ENCODE results near the gene THSD4.

The THSD4 gene

DNA sequence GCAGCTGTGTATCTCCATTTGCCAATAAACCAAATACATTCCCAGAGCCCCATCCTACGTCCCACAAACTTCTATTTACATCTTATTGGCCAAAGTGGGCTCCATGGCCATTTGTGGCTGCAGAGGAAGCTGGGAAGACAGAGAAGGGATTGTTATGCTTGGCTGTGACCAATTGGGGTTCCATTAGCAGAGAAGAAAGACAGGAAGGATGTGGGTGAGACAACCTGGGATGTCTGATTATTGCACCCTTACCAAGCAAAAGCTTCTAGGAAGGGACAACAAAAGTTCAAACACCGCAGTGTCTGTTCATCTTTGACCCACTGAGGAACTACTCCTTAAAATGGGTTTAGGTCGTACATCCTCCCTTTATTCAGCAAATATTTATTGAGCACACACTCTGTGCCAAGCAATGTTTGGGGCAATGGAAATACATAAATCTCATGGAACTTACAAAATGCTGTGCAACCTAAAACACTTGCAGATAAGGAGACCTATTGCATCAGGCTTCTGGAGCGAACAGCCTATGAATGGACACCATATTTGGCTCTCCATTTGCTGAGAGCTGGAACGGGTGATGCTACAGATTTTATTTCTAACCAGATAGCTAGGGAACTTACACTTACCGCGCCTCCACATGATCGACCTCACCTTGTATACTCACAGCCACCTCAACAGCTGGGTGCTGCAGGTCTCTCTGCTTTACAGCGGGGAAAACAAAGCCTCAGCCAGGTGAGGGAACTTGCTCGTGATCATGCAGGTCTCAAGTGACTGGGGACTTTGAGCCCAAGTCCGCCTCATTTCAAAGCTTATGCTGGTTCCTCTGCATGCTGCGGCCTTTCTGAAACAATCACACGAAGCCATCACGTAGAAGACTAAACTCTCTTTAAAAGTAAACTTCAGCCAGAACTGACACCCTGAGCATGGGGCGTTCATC, 673.6 kb downstream of the THSD4 start:
- Histone ChIP-seq H3K79me2 (ENCODE audit: low read length) (no peaks in the 10 kb centered on the region), H4K20me1 (ENCODE audit: insufficient read depth, low read length) (no peaks in the 10 kb centered on the region), H3K4me1 (ENCODE audit: low read length) (no peaks in the 10 kb centered on the region), H3K36me3 (replicated peaks; ENCODE audit: insufficient read depth, low read length) (no peaks in the 10 kb centered on the region), H3F3A (ENCODE audit: insufficient read depth, low read length) (no peaks in the 10 kb centered on the region), H2AFZ (ENCODE audit: low read length) (no peak overlapping the region), H3K4me2 (ENCODE audit: low read depth, low read length) (no peak overlapping the region), H3K27ac (ENCODE audit: low read length) (no peak overlapping the region), H3K27me3 (replicated peaks; ENCODE audit: insufficient read depth, low read length) (no peaks in the 10 kb centered on the region), H3K9ac (ENCODE audit: low read length) (no peak overlapping the region), H3K9me2 (replicated peaks; ENCODE audit: insufficient read depth, low read length) (no peaks in the 10 kb centered on the region), H3K4me3 (ENCODE audit: low read length) (no peak overlapping the region), H3K9me3 (replicated peaks; ENCODE audit: insufficient read depth, low read length) (no peaks in the 10 kb centered on the region)
- no peak for TF ChIP-seq CTCF (IDR thresholded peaks at IDR 0.05; ENCODE audit: low read length)
- no peak for TF ChIP-seq EZH2phosphoT487 (IDR thresholded peaks at IDR 0.05; ENCODE audit: low read length)
- no peak for TF ChIP-seq EZH2 (optimal IDR thresholded peaks at IDR 0.05; ENCODE audit: low read depth, low read length)
- no peak for DNase-seq

DNA sequence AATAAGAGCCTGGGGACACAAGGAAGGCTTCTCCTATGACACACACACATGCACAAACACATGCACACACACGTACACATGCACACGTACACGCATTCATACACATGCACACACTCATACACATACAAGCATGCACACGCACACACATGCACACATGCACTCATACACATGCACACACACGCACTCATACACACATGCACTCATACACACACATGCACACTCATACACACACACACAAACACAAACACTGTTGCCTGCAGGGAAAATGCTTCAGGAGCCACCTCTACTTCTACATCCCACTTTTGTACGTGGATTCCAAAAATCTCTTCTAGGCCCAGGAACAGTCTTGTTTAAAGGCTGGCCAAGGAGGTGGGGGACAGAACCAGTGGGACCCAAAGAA, 674.3 kb downstream of the THSD4 start:
- H3F3A ChIP-seq (ENCODE audit: insufficient read depth, low read length): no peaks in the 10 kb centered on the region
- no peaks in the 10 kb centered on the region for H4K20me1 ChIP-seq (ENCODE audit: insufficient read depth, low read length)
- H3K9ac ChIP-seq (ENCODE audit: low read length): no peak overlapping the region
- no peak for DNase-seq
- H3K4me1 ChIP-seq (ENCODE audit: low read length): no peaks in the 10 kb centered on the region
- no peaks in the 10 kb centered on the region for H3K36me3 ChIP-seq (replicated peaks; ENCODE audit: insufficient read depth, low read length)
- no peaks in the 10 kb centered on the region for H3K9me2 ChIP-seq (replicated peaks; ENCODE audit: insufficient read depth, low read length)
- no peak for TF ChIP-seq EZH2 (optimal IDR thresholded peaks at IDR 0.05; ENCODE audit: low read depth, low read length)
- TF ChIP-seq CTCF (IDR thresholded peaks at IDR 0.05; ENCODE audit: low read length): no peak
- no peak for TF ChIP-seq EZH2phosphoT487 (IDR thresholded peaks at IDR 0.05; ENCODE audit: low read length)
- H3K4me2 ChIP-seq (ENCODE audit: low read depth, low read length): no peak overlapping the region
- H3K79me2 ChIP-seq (ENCODE audit: low read length): no peaks in the 10 kb centered on the region
- H3K9me3 ChIP-seq (replicated peaks; ENCODE audit: insufficient read depth, low read length): no peaks in the 10 kb centered on the region
- H3K27ac ChIP-seq (ENCODE audit: low read length): no peak overlapping the region
- H3K4me3 ChIP-seq (ENCODE audit: low read length): no peak overlapping the region
- H3K27me3 ChIP-seq (replicated peaks; ENCODE audit: insufficient read depth, low read length): no peaks in the 10 kb centered on the region
- H2AFZ ChIP-seq (ENCODE audit: low read length): no peak overlapping the region

DNA sequence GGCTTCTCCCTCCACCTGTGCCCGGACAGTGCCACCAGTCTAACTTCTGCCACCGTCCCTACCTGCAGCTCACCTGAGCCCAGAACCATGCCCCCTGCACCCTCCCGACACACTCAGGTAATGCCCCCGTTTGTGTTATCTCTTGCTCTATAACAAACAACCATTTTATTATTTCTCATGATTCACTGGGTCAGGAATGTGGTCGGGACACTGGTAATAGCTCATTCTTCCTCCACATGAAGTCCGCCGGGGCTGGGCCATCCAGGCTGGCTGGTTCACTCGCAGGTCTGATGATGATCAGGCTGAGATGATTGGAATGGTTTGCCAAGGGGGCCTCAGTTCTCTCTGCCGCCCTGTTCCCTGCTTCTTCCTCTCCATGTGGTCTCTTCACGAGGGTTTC, 674.8 kb downstream of the THSD4 start:
- no peak for DNase-seq
- no peaks in the 10 kb centered on the region for H3K79me2 ChIP-seq (ENCODE audit: low read length)
- H3F3A ChIP-seq (ENCODE audit: insufficient read depth, low read length): no peaks in the 10 kb centered on the region
- no peak for TF ChIP-seq CTCF (IDR thresholded peaks at IDR 0.05; ENCODE audit: low read length)
- no peak for TF ChIP-seq EZH2 (optimal IDR thresholded peaks at IDR 0.05; ENCODE audit: low read depth, low read length)
- TF ChIP-seq EZH2phosphoT487 (IDR thresholded peaks at IDR 0.05; ENCODE audit: low read length): no peak
- no peaks in the 10 kb centered on the region for H3K9me2 ChIP-seq (replicated peaks; ENCODE audit: insufficient read depth, low read length)
- H4K20me1 ChIP-seq (ENCODE audit: insufficient read depth, low read length): no peaks in the 10 kb centered on the region
- H3K27ac ChIP-seq (ENCODE audit: low read length): no peak overlapping the region
- H3K4me3 ChIP-seq (ENCODE audit: low read length): no peak overlapping the region
- H3K4me1 ChIP-seq (ENCODE audit: low read length): no peaks in the 10 kb centered on the region
- H3K27me3 ChIP-seq (replicated peaks; ENCODE audit: insufficient read depth, low read length): no peaks in the 10 kb centered on the region
- H2AFZ ChIP-seq (ENCODE audit: low read length): no peak overlapping the region
- no peak overlapping the region for H3K9ac ChIP-seq (ENCODE audit: low read length)
- H3K36me3 ChIP-seq (replicated peaks; ENCODE audit: insufficient read depth, low read length): no peaks in the 10 kb centered on the region
- H3K9me3 ChIP-seq (replicated peaks; ENCODE audit: insufficient read depth, low read length): no peaks in the 10 kb centered on the region
- no peak overlapping the region for H3K4me2 ChIP-seq (ENCODE audit: low read depth, low read length)

Measured in MM.1S (cell line).